Stimulated activated CD4-positive, alpha-beta T cell treated with anti-CD3 and anti-CD28 coated beads, Interleukin-2, amount 100 ng/mL, for 48 hours (primary cell): ENCODE measurements around the gene PSKH1.
A peak's percentile ranks its signal among the peaks of the same experiment; 100 is the strongest.
"Not testable (repeated sequence)": the region's sequence is repeated elsewhere in the genome, so short reads cannot be mapped to it uniquely, and the experiment has no call there.

Source experiments
- DNase-seq, 2 donors: peaks; one replicate each; pipeline ENCODE4 v3.0.0-alpha.2; 2020

Gene PSKH1

DNA sequence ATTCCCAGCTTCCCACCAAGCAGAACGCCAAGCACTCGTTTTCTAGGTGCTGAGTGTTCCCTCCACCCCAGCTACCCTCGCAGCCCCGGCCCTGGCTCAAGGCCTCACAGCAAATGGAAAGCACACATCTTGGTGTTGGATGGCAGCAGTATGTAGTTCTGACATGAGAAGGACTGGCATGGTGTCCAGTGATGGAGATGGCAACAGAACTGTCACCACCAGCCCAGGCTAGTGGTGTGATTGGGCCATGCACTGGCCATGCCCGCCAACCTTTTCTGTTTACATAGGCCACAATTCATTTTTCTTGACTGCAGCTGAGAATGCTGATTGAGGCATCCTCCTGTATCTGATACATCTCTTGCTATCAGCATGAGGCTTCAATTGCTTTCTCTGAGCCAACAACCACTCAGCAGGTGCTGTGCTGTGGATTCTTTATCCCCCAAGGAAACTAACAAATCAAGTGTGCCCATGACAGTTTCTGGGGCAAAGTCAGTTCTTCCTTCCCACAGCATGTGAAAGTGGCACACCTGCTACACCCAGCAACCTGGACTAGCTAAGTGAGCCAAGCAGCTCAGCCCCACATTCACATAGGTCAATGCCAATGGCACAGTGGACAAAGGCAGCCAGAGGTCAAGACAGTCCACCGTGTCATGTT lies 71.5 kb downstream of the PSKH1 start:
- DNase-seq, result no peak

DNA sequence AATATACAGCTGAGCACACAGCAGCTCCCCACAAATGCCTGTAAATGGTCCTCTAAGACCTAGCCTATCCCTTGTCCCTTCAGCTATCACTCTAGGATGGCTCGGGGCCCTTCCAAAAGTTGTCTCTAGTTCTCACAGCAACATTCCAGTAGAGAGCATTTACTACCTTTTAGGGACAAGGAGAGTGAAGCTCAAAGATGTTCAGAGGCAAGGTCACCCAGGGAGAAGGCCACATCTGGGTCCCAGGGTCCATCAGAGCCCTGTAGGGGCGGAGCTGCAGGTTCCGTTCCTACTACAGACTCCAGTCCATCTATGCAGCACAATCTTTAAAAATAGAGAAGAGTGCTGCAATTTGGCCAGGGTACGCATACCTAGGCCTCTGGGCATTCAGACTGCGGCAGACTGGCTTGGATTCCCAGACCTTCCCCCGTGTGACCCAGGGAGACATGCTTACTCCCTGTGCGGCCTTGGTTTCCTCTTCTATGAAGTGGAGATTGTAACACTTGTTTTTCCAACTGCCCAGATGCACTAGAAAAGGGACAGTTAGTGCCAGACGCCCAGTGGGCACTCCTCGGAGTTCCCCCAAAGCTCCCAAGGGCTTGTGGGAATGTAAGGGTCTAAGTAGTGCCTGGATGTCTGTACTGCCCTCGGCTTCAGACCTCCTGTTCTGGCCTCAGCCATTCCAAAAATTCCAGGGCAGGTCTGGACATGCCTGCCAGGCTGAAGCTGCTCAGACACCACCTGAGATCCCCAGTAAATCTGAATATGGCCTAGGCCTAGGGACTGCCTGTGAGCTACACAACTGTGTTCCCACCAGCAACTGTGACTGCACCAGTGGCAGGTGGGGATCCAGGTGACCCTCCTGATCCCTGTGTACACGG lies 72.9 kb downstream of the PSKH1 start:
- no peak for DNase-seq

DNA sequence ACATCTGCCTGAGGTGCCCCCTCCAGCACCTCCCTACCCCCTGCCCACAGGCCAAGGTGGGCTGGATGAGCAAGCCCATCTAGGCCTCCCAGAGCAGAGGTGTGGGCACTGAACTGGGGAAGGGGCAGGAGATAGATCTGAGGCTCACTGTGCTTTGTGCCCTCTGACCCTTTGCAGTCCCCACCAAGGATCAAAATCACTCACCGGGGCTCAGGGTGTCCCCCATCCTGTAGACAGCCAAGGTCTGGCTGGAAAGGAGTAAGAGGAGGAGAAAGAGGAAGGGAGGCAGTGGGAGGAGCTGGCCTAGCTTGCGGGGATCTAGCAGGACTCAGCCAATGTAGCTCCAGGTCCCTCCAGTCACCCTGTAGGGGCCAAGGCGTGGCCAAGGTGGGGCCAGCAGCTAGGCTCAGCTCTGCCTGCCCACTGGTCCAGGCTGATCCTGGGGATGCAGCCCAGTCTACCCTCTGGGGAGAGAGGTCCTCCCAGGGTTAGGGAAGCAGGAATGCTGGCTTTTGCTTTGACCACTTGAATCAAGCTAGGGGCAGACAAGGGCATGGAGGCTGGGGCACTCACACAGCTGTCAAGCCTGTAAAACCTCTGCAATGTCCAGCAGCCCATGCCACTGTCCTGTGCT lies 73.6 kb downstream of the PSKH1 start:
- DNase-seq, result no peak

DNA sequence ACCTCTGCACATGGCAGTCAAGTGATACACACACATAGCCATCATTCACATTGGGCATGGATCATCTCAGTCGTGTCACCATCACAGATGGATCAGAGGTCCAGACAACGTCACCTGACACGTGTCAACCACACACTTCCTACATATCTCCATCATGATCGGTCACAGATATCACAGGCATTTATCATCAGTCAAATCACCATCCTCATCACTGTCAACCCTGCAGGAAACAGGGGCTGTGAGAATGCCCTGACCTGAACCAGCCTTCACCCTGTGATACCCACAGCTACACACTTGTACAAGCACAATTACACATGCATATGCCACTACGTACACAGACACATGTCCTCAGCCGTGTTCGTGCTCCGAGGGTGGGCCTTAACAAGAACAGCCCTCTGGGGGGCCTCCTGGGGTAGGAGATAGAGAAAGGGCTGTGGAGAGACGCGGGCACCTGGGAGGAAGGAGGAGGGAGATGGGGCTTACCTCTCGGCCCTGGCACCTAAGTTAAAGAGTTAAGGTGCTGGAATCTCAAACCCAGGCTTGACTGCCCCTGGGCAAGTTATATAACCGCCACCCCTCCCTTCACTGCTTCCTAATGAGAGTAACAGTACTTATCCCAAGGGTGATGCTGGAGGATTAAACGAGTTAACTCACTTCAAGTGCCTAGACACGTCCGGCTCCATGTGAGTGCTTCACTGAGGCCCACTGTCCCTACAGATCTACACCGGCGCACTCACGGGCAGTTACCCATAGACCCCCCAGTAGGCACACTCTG lies 74.3 kb downstream of the PSKH1 start:
- DNase-seq, result no peak

DNA sequence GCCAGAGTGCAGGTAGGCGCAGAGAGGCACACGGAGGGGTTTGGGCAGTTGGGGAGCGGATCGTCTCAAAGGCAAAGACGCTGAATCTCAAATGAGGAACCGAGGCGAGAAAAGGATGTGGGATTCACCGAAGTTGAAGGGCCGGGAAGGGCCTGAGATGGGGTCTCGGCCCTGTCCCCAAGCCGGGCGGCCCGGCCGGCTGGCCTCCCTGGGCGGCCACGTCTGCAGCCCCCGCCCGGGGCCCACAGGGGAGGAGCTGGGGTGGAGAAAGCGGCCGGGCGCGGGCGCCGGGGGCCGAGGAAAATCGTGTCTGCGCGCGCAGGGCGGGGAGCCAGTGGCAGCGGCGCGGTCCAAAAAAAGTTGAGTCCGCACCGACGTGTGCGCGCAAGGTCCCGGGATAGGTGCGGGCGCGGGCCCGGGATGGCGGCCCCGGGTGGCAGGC lies 74.9 kb downstream of the PSKH1 start:
- peak; percentile 23 to 28 for DNase-seq

DNA sequence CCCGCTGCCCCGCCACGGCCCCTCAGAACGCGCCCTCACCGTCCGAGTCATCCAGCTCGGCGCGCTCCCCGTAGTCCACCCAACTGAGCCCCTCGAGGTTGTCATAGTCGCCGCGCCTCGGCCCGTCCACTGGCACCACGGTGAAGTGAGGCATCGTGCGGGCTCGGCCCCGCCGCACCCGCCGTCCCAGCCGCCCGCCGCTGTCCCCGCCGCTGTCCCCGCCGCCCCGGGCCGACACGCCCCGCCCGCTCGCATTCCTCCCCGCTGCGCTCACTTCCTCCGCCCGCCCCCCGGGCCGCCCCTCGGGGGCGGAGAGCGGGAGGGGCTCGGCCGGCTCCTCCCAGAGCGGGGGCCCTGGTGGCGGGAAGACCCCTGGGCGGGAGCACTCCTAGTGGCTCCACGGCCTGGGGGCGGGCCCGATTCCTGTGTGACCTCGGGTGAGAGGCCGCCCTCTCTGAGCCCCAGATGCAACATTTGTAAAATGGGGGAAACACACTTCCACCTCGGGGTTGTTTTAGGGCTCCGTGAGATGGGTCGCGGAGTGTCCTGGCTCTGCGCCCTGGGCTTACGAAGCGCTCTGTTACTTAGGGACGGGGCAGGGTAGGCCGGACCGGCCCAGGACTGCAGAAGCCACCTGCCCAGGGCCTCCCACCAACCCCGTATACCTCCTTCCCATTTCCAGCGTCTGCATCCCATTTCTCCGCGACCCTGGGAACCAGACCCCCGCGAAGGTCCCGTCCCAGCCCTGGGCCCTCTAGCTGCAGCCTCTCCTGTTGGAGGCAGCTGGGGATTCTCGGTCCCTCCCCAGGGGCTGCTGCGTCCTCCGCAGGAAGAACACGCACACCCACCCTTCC lies 75.6 kb downstream of the PSKH1 start, which contains the start of gene SLC12A4:
SLC12A4 (minus strand) TSS at position 238 of the 854 bp plus-strand sequence; CDS start at position 154, 84 bp downstream.
- DNase-seq, result peak; percentile 84 to 90

DNA sequence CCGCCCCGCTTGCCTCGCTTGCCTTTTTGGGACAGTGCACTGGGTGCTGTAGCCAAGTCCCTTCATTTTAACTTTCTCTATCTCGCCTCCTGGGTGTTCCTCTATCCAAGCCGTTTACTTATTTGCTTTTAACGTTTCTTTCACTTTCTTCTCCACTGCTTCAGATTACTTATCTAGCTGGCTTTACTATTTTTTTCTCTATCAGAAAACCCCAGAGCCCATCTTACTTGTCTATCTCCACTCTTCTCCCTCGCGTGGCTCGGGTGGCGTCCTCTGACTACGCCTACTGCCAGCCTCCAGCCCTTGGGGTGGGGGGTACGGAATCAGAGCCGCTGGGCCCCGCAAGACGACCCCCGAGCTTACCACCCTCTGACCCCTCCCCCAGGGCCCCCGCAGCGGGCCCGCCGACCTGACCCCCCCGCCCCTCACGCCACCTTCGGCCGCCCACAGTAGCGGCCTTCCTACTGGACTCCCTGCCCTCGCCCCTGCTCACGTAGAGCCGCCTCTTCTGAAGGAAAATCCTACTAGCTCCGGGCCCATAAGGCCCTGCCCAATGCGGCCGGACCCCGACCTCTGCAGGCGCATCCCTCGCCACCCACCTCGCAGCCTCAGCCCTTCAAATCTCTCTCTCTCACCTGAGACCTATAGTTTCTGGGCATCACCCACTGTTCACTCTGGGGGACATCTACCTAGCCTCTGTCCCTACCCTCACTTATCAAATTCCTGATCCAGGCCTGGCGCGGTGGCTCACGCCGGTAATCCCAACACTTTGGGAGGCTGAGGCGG lies 76.4 kb downstream of the PSKH1 start:
- no peak for DNase-seq

DNA sequence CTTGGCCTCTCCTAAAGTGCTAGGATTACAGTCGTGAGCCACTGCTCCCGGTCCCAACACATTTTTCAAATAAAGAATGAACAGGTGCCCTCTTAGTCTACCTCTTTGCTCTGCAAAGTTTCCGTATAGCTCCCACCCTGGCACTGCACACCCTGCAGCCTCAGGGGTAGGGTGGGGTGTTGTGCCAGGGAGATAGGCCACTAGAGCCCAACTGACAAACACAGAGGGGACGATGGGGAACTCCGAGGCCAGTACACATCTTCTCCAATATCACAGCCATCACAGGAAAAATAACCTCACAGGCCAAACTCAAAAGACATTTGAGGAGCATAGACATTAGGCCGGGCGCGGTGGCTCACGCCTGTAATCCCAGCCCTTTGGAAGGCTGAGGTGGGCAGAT lies 78.1 kb downstream of the PSKH1 start:
- DNase-seq, result no peak

DNA sequence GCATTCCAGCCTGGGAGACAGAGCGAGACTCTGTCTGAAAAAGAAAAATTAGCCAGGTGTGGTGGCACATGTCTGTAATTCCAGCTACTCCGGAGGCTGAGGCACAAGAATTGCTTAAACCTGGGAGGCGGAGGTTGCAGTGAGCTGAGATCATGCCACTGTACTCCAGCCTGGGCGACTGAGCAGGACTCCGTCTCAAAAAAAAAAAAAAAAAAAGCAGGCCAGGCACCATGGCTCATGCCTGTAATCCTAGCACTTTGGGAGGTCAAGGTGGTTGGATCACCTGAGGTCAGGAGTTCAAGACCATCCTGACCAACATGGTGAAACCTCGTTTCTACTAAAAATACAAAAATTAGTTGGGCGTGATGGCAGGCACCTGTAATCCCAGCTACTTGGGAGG lies 79.2 kb downstream of the PSKH1 start:
- not testable (repeated sequence) for DNase-seq

DNA sequence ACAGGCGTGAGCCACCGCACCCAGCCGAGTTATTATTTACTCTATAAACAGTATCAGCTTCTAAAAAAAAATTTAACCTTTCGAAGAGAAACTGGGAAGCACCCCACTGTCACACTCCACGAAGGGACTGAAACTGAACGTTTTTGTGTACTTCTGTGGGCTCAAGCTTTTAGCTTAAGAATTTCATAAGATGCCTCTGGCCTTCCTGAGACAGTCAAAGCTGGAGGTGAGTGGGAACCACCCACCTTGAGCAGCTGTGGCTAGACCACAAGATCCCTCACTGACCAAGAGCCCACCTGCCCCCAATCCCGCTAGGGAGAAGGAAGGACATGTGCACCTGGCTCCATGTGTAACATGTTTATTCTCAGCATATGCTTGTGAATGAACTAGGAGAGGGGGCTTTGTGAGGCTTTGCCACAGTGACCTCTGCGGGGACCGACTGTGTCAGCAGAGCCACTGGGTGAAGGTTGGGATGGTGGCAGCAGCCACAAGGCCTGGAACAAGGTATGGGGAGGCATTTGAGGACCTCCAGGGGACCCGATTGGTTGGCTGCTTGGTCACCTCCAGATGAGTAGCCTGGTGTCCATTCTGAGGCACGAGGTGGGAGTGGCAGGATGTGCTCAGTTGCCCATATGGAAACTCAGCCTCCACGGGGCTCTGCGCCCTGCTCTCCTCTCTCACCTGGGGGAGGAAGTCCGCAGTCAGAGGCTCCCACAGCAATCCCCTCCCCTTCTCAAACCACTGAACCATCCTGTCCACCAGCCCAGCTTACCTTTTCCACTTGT lies 82.5 kb downstream of the PSKH1 start:
- no peak for DNase-seq

DNA sequence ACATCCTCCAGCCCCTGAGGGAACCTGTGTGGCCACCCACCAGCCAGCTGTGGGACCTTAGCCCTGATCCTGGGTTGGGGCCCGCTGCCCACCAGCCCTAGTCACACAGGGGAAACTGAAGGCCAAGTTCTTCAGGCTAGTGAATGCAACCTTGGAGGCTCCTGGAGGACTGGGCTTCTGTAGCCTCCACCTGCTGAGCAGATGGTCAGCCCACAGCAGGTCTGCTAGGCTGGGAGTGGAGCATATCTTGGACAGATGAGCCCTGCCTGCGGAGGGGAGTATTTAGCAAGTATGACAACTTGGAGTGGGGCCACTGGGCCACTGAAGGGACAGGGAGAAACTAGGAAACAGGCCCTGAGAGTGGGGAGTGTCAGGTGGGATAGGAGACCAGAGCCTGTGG lies 83.2 kb downstream of the PSKH1 start:
- DNase-seq, result no peak

DNA sequence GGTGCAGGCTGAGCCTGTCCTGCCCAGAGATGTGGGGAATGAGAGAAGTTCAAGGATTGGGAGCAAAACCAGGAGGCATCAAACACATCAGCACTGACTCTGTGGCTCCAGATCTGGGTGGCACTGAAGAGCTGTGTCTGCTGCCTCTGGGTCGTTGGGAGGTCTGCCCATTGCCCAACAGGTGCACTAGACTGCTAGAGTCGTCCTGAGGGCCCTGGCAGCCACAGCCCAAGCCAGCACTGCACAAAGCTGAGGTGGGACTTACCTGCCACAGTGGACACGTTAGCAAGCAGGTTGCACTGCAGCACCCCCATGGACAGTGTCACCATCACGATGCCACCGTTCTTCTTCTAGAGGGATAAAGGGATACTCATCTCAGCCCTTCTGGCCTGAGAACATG lies 84.0 kb downstream of the PSKH1 start:
- DNase-seq, result no peak

DNA sequence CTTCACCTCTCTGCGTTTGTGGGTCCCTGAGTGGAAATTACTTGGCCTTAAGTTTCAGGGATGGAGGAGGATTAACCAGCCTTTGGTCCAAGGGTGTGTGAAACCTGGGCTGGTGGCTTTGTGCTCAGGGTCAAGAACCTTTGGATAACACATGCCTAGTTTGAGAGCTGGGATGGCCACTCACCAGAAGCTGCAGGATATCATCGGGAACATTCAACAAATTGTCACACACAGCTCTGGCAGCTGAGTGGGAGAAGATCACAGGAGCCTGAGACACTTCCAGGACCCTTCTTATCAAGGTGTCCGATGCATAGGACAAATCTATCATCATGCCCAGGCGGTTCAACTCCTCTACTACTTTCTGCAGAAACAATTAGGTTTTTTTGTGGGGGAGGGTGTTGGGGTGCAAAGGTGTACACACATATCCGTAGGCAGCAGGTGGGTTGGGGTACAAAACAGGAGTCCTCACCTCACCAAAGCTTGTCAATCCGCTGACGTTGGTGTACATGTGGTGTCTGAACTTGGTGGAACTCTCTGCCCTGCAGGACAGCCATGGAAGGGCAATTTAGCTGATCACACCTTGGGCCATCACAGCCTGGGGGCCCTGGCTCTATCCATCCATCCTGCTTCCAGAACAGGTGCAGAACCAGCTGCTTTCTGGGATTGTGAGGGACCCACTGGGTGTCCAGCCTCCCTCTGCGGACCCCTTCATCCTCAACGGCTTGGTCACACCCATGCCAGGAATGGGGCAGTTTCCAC lies 84.6 kb downstream of the PSKH1 start:
- DNase-seq, result no peak
